ENCODE results near the gene FAM149A. TPM values are rescaled to one million over a fixed set of nuclear protein-coding genes. Genes with fewer than 3 reads are reported as not detected.

FAM149A gene
- total RNA-seq, 4 donors from 2014 or later, result 7.8 to 20.1 (median 13.8) TPM

DNA sequence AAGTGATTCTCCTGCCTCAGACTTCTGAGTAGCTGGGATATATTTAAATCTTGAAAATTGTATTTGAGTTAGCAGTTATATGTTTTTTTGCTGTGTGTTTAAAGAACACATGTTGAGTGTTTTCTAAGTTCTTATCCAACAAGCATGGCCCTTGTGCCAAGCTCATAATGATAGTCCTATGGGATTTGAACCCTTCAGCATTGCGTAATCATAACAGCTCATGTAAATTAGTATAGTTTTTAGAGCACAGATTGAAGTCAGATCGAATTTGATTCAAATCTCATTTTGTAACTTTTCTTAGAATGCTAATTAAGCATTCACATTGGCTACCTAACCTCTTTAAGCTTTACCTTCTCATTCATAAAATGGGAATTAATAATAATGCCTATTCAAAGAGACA, 12.2 kb downstream of the FAM149A start:
- Histone ChIP-seq H3K36me3 (no peaks in the 10 kb centered on the region), H3K4me1 (no peaks in the 10 kb centered on the region), H3K4me3 (no peak overlapping the region), H3K27me3 (no peaks in the 10 kb centered on the region), H3K9me3 (no peaks in the 10 kb centered on the region), H3K27ac (no peak overlapping the region)
- WGBS, 2 donors, result 80 to 89% methylated on average over 2 of the region's 2 CpGs
- no peak for DNase-seq (ENCODE audit: low spot score in 2 of 2)
- TF ChIP-seq EP300 (IDR thresholded peaks at IDR 0.05) (no peak), POLR2A (IDR thresholded peaks at IDR 0.05) (no peak)
- TF ChIP-seq, protein P1, sequence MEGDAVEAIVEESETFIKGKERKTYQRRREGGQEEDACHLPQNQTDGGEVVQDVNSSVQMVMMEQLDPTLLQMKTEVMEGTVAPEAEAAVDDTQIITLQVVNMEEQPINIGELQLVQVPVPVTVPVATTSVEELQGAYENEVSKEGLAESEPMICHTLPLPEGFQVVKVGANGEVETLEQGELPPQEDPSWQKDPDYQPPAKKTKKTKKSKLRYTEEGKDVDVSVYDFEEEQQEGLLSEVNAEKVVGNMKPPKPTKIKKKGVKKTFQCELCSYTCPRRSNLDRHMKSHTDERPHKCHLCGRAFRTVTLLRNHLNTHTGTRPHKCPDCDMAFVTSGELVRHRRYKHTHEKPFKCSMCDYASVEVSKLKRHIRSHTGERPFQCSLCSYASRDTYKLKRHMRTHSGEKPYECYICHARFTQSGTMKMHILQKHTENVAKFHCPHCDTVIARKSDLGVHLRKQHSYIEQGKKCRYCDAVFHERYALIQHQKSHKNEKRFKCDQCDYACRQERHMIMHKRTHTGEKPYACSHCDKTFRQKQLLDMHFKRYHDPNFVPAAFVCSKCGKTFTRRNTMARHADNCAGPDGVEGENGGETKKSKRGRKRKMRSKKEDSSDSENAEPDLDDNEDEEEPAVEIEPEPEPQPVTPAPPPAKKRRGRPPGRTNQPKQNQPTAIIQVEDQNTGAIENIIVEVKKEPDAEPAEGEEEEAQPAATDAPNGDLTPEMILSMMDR (IDR thresholded peaks at IDR 0.05), result no peak

DNA sequence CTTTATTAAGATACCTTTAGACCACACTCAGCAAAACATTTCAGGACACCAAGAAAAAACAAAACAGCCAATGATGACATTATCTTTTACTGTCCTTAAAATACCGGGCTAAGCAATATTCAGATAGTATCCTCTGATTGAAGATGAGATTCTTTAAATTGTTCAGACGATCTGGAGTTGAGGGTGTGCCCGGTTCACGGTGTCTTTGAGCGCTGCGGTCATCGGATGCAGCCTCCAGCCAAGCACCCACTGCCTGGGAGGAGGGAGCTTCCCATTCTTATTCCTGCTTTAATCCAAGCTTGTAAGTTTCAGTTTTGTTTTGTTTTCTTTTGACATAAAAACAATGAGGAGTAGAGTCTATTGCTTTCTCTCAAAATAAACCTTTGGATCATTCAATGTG, 14.1 kb downstream of the FAM149A start:
- Histone ChIP-seq H3K4me1 (no peaks in the 10 kb centered on the region), H3K27me3 (no peaks in the 10 kb centered on the region), H3K36me3 (no peaks in the 10 kb centered on the region), H3K27ac (no peak overlapping the region), H3K4me3 (peak overlapping the region in 1 of 4 donors; percentile 2), H3K9me3 (no peaks in the 10 kb centered on the region)
- WGBS, 2 donors, result 39 to 40% methylated on average over 7 of the region's 7 CpGs
- no peak for TF ChIP-seq POLR2A (IDR thresholded peaks at IDR 0.05)
- TF ChIP-seq, protein P1 (IDR thresholded peaks at IDR 0.05), result no peak
- no peak for TF ChIP-seq EP300 (IDR thresholded peaks at IDR 0.05)
- DNase-seq (ENCODE audit: low spot score in 2 of 2), result no peak

DNA sequence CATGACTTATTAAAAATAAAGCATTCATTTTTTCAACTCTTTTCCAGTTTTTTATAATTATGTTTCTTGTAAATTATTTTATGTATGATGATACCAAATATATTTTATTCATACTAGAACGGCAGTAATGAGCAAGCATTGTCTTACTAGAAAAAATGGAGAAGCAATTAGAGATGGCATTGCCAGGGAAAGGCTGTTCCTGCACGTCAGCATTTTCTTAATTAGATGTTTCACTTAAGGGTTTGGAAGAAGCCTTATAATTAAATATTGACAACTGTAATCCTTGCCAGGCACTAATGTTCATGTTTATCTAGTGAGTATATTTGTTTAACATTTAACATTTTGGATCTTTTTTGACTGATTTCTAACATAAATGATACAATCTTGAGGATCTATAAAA, 16.6 kb downstream of the FAM149A start:
- DNase-seq (ENCODE audit: low spot score in 2 of 2), result no peak
- no peak for TF ChIP-seq POLR2A (IDR thresholded peaks at IDR 0.05)
- TF ChIP-seq EP300 (IDR thresholded peaks at IDR 0.05), result no peak
- TF ChIP-seq, protein P1 (IDR thresholded peaks at IDR 0.05), result no peak
- Histone ChIP-seq H3K4me1 (no peaks in the 10 kb centered on the region), H3K27ac (no peak overlapping the region), H3K36me3 (no peaks in the 10 kb centered on the region), H3K27me3 (no peaks in the 10 kb centered on the region), H3K4me3 (no peak overlapping the region), H3K9me3 (no peaks in the 10 kb centered on the region)
- 84% methylated on average over 2 of the region's 2 CpGs for WGBS, 2 donors

DNA sequence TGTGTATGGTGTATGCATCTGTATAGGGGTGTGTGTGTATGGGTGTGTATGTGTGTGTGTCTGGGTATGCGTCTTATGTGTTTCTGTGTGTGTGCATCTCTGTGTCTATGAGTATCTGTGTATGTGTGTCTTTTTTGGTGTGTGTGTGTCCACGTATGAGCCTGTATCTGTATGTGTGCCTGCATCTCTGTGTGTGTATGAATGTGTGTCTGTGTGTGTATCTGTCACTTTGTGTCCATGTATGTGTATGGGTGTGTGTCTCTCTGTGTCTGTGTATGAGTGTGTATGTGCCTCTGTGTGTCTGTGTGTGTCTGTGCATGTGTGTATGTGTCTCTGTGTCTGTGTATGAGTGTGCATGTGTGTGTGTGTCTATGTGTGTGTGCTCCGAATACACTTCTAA, 24.3 kb downstream of the FAM149A start:
- WGBS, 2 donors, result 89 to 93% methylated on average over 3 of the region's 3 CpGs
- no peak overlapping the region for H3K27ac ChIP-seq
- H3K9me3 ChIP-seq, result no peaks in the 10 kb centered on the region
- H3K4me1 ChIP-seq, result no peaks in the 10 kb centered on the region
- no peak for DNase-seq (ENCODE audit: low spot score in 2 of 2)
- H3K4me3 ChIP-seq, result no peak overlapping the region
- TF ChIP-seq POLR2A (IDR thresholded peaks at IDR 0.05), result no peak
- no peak for TF ChIP-seq EP300 (IDR thresholded peaks at IDR 0.05)
- TF ChIP-seq, protein P1 (IDR thresholded peaks at IDR 0.05), result no peak
- H3K27me3 ChIP-seq, result no peaks in the 10 kb centered on the region
- no peaks in the 10 kb centered on the region for H3K36me3 ChIP-seq

DNA sequence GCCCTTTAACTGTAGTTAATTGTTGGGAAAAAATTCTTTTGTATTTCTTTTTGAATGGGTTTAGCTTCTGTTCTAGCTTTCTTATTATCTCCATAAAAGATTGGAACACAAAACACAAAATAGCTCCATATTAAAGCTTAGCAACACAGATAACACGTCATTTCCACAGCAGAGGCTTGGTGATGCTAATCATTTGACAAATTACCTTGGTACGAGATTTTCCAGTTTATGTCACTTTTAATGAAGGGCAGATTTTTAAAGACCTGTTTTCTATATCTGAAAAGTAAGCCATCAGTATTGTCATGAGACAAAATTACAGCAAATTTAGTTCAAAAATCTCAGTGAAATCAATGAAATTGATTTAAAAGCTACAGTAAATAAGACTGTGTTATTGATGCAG, 27.4 kb downstream of the FAM149A start:
- no peaks in the 10 kb centered on the region for H3K9me3 ChIP-seq
- TF ChIP-seq POLR2A (IDR thresholded peaks at IDR 0.05) (no peak), EP300 (IDR thresholded peaks at IDR 0.05) (no peak)
- TF ChIP-seq, protein P1 (IDR thresholded peaks at IDR 0.05), result no peak
- no peak for DNase-seq (ENCODE audit: low spot score in 2 of 2)
- no peaks in the 10 kb centered on the region for H3K27me3 ChIP-seq
- no peak overlapping the region for H3K27ac ChIP-seq
- H3K4me1 ChIP-seq, result no peaks in the 10 kb centered on the region
- WGBS, 2 donors, result 84 to 91% methylated on average over 2 of the region's 2 CpGs
- H3K4me3 ChIP-seq, result no peak overlapping the region
- no peaks in the 10 kb centered on the region for H3K36me3 ChIP-seq

Data from tibial nerve (tissue), 4 donors.